HG02763 (cell line): Measurements from ENCODE around the gene EPSTI1.

Experiments
- ATAC-seq: cut with Tn5 transposase; IDR thresholded peaks from one replicate; pipeline ENCODE4 v1.9.1; 2021; ENCODE audit warnings: mild to moderate bottlenecking, moderate library complexity; ENCODE audit not compliant: unreplicated experiment

Gene EPSTI1

DNA sequence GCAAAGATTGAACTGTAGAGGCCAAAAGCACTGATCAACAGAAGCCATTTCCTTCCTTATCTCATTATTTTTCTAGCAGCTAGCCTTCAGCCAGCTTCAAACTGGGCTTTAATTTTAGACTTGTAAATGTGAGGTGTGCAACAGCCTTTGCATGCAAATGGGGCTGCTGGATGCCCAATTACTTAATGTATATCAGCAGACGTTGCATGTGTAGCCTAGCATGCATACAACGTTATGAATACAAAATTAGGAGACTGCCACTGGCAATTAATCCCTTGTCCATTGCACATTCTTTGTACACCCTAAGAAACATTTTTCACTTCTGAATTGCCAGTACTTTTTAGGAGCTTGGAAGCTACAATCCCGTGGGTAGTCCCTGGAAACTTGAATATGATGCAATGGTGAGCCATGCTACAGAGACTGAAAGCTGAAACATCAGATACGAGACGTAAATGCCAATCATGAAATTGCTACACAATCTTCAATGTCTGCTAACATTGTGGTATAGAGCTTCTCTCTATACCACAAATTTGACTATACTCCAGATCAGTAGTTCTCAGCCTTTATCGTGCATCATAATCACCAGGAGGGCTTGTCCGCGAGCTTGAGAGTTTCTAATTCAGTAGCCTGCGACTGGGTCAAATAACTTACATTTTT lies 20.2 kb downstream of the EPSTI1 start:
- ATAC-seq: no peak

DNA sequence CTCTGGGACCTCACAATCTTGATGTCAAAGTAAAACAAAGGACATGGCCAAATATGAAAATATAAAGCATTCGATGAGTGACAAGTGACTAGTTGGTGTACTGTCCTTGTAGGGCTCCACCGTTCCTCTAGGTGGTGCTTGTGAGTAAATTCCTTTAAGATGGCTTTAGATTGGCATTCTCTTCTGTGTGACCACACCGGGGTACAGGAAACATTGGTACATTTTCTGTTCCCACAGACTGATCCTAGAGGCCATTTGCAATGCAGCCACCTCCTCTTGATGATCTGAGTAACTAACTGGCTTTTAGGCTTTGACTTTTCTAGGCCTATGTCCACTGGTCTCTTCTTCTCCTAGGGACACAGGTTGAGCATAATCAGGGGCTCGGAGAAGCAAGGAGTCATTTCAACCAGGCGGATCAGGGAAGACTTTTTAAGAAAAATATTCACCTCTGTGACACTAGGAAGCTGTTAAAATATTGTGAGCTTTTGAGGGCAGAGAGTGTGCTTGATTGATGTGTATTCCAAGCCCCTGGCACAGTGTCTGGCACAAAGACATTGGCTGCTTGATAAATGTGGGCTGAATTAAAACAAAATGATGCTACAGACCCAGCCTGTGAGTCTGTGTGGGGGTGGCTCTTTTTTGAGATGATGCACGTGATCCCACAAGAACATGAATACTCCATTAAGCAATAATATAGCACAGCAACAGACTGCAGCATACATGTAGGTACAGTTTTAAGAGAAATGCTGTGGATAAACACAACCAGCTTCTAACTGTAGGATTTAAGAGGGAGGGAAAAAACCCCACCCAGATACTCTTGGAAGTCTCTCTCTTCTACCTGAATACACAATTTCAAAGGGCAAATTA lies 21.0 kb downstream of the EPSTI1 start:
- no peak for ATAC-seq

DNA sequence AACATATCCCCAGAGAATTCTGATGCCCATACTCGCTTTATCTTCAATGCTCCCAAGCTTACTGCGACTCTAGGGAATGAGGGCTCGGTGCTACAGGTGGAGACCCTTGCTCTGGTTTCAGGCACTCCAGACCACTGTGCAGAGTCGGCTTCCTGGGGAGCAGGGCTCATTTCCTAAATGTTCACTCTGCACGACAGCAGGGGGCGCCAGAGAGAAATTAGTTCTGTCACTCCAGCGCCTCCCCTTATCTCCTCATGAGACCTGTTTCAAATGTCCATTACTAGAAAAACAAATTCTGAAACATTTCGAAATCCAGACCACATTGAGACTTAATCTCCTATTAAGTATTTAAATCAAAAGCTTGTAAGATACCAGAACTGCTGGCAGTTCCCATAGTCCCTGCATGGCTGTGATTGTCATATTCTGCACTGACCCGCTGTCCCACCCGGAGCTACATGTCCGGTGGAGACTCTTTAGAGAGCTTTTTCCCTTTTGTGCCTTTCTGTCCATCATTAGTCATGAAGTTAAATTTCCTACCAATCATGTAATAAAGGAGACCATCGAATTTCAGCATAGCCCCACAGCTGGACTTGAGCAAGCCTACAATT lies 22.4 kb downstream of the EPSTI1 start:
- ATAC-seq: peak; percentile 43

DNA sequence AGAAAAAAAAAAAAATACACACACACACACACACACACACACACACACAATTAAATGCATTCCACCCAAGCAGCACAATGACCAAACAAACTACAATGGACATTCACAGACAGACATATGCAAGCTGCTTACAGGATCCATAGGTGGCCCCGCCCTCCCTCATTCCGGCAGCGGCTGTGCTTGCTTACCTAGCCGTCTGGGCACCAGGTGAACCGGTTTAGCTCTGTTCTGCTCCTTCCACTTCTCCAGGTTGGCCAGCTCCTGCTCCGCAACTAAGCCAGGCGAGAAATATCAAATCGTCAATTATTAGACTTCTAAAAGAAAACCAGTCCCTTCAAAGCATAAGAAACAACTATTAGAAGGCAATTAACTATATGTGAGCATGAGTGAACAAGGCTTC lies 23.1 kb downstream of the EPSTI1 start:
- no peak for ATAC-seq

DNA sequence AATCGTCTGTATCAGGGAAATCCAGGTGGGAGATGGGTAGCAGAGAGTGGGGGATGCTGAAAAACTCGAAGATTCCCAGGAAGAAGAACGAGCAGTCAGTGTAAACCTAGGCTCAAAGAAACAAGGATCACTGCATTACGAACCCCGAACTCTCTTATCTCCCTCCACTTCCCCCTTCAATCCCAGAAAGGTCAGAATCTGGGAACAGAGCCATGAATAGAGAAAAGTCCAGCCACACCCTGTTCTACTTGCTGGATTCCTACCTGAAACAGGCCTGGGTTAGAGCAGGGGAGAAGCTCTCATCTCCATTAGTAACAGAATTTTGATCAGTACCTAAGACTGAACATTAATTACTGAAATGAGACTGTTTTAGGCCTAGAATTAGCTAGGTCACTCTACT lies 24.4 kb downstream of the EPSTI1 start:
- ATAC-seq: no peak

DNA sequence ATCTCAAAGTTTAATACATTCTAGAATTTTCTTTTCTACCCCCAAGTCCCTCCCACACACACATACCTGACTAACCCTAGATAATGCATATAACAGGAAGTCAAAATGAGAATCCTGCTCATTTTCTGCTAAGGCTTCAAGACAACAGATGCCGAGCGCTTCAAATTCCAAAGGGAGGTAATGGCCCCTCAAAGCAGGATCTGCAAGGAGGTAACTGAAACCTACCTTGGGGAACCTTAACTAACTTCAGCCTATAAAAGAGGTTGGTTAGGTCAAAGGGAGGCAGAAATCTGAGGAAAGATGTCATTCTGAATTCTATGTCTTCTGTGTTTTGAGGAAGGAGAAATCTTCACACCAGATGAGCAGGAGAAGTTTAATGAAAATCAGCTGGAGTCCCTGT lies 26.8 kb downstream of the EPSTI1 start:
- no peak for ATAC-seq

DNA sequence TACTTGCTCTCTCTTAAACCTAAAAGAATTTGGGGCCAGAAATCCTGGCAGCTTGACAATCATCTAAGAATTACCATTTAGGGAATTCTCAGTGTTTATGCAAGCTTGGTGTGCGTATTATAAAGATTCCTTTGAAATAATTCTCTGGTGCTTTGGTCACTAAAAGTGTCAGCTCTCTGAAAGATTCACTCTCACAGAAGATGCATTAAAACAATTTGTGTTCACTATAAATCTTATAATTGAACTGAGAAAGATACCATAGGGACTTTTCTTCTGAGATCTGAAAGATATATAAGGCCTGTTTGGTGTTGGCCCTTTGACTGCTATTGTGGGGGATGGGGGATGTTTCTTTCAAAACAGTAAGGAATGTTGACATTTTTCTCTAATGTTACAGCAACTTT lies 27.3 kb downstream of the EPSTI1 start:
- ATAC-seq: no peak

DNA sequence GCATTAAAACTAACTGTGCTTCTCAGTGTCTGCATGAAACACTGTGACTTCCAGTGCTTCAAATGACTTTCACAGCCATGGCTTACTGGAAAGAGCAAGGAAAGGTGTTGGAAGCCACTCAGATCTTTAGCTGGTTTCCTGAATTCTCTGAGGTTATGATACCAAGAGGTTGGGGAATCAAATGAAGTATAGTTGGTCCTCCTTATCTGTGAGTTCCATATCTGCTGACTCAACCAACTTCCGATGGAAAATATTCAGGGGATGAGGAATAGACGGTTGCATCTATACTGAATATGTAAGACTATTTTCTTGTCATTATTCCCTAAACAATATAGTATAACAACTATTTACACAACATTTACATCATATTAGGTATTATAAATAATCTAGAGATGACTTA lies 32.4 kb downstream of the EPSTI1 start:
- no peak for ATAC-seq

DNA sequence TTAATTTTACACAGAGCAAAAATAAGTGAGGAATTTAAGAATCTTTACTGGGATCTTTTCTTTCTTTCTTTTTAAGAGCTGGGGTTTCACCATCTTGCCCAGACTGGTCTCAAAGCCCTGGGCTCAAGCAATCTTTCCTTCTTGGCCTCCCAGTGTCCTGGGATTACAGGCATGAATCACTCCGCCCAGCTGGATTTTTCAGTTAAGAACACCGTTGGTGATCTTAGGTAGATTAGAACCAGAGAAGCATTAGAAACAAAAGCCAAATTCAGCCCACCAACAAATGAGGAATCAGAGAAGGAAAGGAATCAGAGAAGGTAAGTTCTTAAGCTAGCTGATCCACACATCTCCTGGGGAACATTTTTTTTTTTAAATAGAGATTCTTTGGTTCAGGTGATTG lies 34.2 kb downstream of the EPSTI1 start:
- ATAC-seq: no peak

DNA sequence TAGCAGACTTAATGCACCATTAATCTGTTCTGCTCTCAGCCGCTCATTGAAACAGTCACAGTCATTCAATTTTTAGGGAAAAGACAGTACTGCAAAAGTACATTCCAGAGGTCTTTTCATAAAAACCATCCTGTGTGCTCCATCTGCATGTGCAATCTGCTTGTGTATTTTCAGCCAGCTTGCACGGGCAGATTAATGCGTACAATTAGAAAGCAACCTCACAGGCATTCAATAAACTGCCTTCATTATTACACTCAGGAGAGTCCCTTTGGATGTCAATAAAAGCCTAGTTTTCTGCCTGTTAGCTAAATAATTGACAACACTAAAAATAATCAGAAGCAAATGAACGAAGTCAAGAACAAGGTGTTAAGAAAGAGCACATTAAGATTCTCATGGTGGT lies 41.9 kb downstream of the EPSTI1 start:
- ATAC-seq: no peak

DNA sequence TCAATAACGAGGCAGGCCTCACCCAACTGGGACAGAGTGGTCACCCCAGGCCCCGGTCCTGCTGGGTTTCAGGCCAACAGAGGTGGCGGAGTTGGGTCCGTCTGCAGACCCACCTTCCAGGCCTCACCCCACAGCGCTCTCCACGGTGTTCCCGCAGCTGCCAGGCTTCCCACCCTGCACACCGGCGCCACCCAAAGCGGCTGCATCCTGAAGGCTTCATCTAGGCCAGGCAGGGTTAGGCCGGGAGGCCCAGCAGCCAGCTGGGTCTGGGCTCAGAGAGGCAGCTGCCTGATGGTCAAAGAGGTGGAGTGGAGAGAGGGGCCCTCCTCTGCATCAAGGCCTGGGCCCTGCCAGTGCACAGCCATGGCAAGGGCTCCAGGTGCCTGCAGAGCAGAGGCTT lies 44.1 kb downstream of the EPSTI1 start:
- ATAC-seq: no peak

DNA sequence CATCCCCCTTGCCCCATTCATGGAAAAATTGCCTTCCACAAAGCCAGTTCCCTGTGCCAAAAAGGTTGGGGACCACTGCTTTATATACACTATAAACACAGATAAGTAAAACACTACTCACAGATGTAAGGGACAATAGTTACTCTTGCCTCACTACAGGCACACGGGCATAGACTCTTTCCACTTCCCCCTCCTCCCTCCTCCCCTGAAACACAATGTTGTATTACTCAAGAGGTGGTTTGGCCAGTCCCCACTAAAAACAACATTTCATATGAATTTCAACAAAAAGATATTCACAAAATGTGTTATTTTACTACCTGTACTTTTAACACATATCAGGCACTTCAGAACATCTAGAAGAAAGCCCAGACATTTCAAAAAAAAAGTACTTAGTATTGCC lies 45.1 kb downstream of the EPSTI1 start:
- ATAC-seq: no peak

DNA sequence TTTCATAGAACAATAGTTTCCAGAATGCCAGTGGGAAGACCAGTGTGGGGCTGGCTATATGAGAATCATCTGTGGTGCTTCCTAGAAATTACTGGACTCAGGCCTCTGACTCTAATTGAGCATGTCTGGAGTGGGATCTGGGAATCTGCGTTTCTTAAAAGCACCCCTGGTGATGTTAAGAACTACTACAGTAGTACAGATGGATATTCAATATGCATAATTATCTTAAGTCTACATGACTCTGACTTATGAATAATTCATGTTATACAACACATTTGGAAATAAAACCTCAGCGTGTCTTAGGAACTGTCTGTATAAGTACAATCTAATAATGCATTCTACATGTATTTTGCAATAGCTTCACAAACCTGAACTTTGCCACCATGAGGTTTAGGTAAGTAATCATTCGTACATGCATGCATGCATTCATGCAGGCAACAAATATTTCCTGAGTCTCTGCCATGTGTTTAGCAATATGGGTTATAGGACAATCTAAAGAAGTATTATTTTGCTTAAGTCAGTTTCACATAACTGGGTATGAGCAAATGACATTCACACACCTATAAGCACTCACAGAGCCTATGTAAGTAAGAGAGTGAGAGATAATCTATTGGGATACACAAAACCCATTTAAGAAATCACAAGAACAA lies 62.0 kb downstream of the EPSTI1 start:
- ATAC-seq: no peak

DNA sequence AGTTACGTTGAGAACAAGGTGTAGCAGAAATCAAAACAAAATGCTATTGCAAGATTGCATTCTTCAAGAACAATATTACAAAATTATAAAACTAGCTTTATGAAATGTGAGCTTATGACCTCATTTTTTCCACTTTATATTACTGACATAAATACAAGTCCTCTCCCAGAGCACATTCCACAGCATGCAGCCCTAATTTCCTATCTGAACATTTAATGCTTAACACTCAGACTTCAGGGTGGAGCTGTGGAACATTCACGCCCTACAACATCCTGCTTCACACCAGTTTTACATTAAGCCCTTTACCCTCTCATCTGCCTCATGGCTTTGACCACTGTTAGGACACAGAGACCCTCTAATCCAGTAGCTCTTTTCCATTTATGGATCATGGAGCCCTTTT lies 65.5 kb downstream of the EPSTI1 start:
- no peak for ATAC-seq

DNA sequence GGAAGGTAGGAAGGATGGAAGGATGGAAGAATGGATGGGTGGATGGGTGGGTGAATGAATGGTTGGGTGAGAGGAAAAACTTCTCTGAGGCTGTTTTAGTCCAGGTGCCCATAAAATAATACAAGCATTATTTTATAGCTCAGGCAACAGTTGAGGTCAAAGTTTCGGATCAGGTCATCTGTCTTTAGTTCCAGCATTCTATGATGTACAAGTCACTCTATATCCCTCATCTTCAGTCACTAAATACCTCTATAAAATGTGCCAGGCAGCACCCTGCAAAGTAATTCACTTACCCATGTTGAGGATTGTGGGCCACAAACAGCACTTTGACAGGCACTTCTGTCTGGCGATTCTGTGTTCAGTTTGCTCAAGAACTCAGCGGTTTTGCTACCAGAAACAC lies 66.0 kb downstream of the EPSTI1 start:
- no peak for ATAC-seq

DNA sequence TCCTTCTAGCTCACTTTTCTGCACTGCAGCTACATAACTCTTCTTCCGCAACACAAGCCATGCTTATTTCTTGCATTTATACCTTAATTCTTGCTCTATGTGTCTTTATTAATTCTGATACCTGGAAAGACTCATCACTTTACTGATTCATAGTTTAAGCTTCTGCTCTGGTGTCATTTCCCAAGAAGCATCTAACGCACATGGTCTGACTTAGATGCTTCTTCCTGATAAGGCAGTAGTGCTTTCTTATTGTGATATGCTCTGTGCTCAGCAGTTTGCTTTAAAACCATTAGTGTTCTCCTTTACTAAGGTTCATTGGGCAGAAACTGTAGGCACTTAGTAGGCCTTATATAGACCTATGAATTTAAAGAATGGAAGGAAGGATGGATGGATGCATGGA lies 66.4 kb downstream of the EPSTI1 start:
- no peak for ATAC-seq

DNA sequence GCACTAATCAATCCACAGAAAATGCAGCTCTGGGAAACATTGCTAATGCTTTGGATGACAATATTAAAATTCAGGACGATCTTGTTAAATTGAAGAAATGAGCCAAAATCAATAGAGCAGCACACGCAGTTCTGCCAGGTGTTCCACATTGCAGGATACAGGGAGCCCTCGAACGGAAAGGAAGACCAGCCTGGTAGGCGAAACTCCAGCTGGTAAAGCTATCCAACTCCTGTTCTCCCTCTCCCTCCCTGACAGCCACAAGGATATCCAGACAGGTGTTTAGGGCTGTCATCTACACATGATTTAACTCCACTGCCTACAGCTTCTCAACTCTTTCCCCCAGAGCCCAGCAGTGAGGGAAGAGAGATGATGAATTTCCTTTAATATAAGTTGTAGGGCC lies 67.7 kb downstream of the EPSTI1 start:
- no peak for ATAC-seq

DNA sequence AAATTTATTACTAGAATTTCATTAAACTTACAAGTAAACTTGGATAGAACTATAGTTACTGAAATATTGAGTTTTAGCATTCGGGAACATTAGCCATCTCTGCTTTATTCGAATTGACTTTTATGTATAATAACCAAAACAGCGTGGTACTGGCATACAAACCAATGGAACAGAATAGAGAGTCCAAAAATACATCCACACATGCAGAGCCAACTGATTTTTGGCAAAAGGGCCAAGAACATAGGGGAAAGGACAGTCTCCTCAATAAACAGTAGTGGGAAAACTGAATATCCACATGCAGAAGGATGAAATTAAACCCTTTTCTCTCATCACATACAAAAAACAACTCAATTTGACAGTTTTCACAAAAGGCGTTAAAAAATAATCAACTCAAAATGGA lies 84.3 kb downstream of the EPSTI1 start:
- ATAC-seq: no peak

DNA sequence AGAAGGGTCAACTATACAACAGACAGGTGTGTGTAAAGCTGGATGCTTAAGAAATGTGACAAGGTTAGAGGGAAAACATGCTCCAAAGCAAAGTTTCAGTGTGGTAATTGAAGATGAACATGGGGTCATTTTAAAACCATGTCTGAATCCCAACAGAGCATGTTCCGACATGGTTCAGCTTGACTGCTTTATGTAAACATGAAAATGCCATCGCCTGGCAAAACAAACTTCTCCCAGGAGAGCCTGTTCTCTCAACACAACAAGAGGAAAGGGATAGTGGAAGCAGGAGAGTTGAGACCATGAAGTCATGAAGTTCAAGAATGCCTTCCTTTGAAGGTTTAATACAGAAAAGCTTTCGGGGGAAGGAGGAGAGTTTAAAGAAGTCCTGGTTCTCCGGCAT lies 85.8 kb downstream of the EPSTI1 start:
- no peak for ATAC-seq

DNA sequence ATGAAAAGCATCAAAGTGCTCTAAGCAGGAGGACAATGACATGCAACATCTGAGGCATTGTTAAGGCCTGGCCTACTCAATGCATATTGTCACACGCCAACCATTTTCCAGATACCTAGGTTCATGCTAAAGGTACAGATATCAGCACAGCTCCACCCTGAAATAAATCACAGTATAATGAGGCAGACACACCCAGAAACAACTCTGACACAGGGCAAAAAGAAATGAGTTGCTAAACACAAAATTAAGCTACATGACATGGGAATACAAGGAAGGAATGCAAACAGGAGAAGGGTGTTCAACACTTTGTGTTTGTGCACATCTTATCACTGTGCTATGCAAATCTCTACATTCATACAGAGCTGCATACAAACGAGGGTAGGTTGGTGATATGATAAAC lies 86.5 kb downstream of the EPSTI1 start:
- ATAC-seq: no peak

DNA sequence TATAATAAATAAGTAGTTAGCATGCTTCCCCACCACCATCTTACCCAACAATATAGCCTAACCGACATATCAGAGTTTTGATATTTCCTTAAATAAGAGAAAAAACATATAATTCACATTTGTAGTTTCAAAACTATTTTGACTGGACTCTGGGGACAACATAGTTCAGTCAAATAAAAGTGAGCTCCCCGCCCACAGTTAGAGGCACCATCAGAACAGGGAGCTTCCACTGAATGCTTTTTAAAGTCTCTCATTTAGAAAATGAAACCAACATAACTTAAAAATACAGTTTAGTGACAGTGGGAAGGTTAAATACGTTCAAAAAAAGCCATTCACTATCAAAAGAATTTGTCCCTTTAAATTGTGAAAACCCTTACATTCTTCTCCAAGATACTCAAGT lies 92.8 kb downstream of the EPSTI1 start:
- ATAC-seq: no peak

DNA sequence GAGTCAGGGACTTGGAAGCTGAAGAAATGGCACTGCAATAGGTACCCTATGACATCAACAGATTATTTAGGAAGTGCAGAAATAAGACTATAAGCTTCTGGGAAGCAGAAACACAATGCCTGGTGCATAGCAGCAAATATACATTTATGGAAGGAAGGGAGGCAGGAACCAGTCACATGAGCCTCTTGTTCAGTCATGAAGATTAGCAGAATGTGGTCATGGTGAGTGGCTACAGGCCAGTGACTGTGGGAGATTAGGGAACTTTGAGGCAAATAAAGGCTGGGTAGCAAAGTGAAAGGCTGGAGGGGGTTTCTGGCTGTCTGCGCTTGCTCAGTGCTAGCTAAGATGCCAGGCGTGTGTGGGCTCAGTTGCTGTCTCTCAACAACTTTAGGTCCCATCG lies 96.3 kb downstream of the EPSTI1 start:
- ATAC-seq: no peak
